Measurements from ENCODE around the gene SDHA. TPM values are rescaled to one million over a fixed set of nuclear protein-coding genes. Genes with fewer than 3 reads are reported as not detected.

SDHA gene
- total and polyA plus RNA-seq, 10 of the 15 experiments (the other 5 are each of a cell fraction or from before 2014, with no cell fraction given), result 63.3 to 205 (median 104) TPM

DNA sequence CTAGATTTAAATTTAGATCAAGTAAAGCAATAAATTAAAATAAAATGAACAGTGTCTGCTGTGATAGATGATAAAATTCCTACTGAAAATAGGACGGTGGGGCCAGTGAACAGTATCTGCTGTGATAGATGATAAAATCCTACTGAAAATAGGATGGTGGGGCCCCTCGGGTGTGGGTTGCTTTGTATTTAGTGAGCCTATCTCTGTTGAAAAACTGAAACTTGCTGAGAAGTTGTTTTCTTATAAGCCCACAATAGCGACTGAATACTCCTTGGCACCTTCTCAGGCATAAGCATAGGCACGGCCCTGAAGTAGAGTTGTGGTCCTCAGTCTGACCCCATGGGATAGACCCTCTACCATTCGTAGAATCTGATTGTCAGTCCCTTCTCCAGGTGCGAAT is 5.7 kb downstream of the SDHA start:
- peaks cover 43% of the 10 kb centered on the region for H3K79me2 ChIP-seq (ENCODE audit: control insufficient read depth, insufficient read depth, low read length)
- POLR2A ChIA-PET, result no interaction called here

More for the DNA sequence above, 5.7 kb downstream of the SDHA start:
- in situ Hi-C loops (cut with MboI), result no loop called here
- intact Hi-C loops (cut with micrococcal nuclease; ENCODE audit: unreplicated experiment), result no loop called here
- ChIA-PET RAD21 (ENCODE audit: unreplicated experiment) (no interaction called here), SMC1A (ENCODE audit: uncharacterized antibody, unreplicated experiment) (no interaction called here), CTCF (no interaction called here)
- 88% methylated on average over 6 of the region's 6 CpGs for WGBS (ENCODE audit: insufficient coverage, insufficient replicate concordance, low lambda C conversion rate, missing lambda C conversion rate)
- no TSS peak for BruUV-seq (replicated peaks)
- Histone ChIP-seq H4K20me1 (ENCODE audit: control insufficient read depth, insufficient read depth) (no peaks in the 10 kb centered on the region), H3K4me2 (ENCODE audit: control insufficient read depth, insufficient read depth) (no peak overlapping the region), H3K4me3 (no peak overlapping the region), H3K36me3 (ENCODE audit: control insufficient read depth in 2 of 2, insufficient read depth in 2 of 2, low read length in 1 of 2) (peaks cover 15 to 17% of the 10 kb centered on the region in 2 experiments), H3K4me1 (ENCODE audit: control insufficient read depth, insufficient read depth, low read length) (peaks cover 9% of the 10 kb centered on the region), H3K9me3 (replicated peaks; ENCODE audit: control insufficient read depth, insufficient read depth, low read length) (no peaks in the 10 kb centered on the region), H3K27ac (ENCODE audit: control insufficient read depth, insufficient read depth) (no peak overlapping the region), H3K9ac (ENCODE audit: control insufficient read depth, insufficient read depth, low read length) (no peak overlapping the region), H2AFZ (ENCODE audit: control insufficient read depth, low read depth, low read length) (no peak overlapping the region), H3K27me3 (replicated peaks in 1 of 2; ENCODE audit: control insufficient read depth in 2 of 2, insufficient read depth in 2 of 2, low read length in 1 of 2) (no peaks in the 10 kb centered on the region)
- ATAC-seq (no peak), FAIRE-seq (no peak), DNase-seq (ENCODE audit: low read depth, low spot score) (no peak)
- no peak for TF ChIP-seq KLF5 (IDR thresholded peaks at IDR 0.05; ENCODE audit: partially characterized antibody)
- TF ChIP-seq ATF7 (IDR thresholded peaks at IDR 0.05; ENCODE audit: low read depth), result no peak
- no peak for TF ChIP-seq NFYB (IDR thresholded peaks at IDR 0.05; ENCODE audit: insufficient read depth, low read depth, low read length)
- TF ChIP-seq, protein P1, sequence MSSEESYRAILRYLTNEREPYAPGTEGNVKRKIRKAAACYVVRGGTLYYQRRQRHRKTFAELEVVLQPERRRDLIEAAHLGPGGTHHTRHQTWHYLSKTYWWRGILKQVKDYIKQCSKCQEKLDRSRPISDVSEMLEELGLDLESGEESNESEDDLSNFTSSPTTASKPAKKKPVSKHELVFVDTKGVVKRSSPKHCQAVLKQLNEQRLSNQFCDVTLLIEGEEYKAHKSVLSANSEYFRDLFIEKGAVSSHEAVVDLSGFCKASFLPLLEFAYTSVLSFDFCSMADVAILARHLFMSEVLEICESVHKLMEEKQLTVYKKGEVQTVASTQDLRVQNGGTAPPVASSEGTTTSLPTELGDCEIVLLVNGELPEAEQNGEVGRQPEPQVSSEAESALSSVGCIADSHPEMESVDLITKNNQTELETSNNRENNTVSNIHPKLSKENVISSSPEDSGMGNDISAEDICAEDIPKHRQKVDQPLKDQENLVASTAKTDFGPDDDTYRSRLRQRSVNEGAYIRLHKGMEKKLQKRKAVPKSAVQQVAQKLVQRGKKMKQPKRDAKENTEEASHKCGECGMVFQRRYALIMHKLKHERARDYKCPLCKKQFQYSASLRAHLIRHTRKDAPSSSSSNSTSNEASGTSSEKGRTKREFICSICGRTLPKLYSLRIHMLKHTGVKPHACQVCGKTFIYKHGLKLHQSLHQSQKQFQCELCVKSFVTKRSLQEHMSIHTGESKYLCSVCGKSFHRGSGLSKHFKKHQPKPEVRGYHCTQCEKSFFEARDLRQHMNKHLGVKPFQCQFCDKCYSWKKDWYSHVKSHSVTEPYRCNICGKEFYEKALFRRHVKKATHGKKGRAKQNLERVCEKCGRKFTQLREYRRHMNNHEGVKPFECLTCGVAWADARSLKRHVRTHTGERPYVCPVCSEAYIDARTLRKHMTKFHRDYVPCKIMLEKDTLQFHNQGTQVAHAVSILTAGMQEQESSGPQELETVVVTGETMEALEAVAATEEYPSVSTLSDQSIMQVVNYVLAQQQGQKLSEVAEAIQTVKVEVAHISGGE (CRISPR knock-in tag; IDR thresholded peaks at IDR 0.05), result no peak
- TF ChIP-seq TCF3 (IDR thresholded peaks at IDR 0.05; ENCODE audit: borderline replicate concordance, insufficient read depth, low read depth, low read length), result no peak
- TF ChIP-seq STAT1 (conservative IDR thresholded peaks at IDR 0.05), result no peak
- TF ChIP-seq, protein P2, sequence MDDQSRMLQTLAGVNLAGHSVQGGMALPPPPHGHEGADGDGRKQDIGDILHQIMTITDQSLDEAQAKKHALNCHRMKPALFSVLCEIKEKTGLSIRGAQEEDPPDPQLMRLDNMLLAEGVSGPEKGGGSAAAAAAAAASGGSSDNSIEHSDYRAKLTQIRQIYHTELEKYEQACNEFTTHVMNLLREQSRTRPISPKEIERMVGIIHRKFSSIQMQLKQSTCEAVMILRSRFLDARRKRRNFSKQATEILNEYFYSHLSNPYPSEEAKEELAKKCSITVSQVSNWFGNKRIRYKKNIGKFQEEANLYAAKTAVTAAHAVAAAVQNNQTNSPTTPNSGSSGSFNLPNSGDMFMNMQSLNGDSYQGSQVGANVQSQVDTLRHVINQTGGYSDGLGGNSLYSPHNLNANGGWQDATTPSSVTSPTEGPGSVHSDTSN (IDR thresholded peaks at IDR 0.05; ENCODE audit: insufficient replicate concordance, low read depth, low read length), result no peak
- TF ChIP-seq POLR2AphosphoS5 (IDR thresholded peaks at IDR 0.05; ENCODE audit: low read length), result no peak
- TF ChIP-seq TAF1 (IDR thresholded peaks at IDR 0.05; ENCODE audit: borderline replicate concordance, low read depth, low read length), result no peak

Measured in GM12878 (cell line).